HEK293 (cell line): ENCODE measurements around the gene LDLRAD4.

Experiments used
- CTCF ChIA-PET: fragments of 350-600 bp; formaldehyde crosslinking; extraction: SDS; loops from one replicate; lab custom pipeline; 2021; ENCODE audit warnings: antibody characterized with exemption; lab: Yijun Ruan, JAX
- POLR2A ChIA-PET: fragments of 300-600 bp; formaldehyde crosslinking; extraction: SDS; loops from one replicate; lab custom pipeline; 2020; ENCODE audit warnings: antibody characterized with exemption, inconsistent platforms; lab: Yijun Ruan, JAX
- H3K27ac ChIP-seq: fragments of 200-500 bp; sonication (Bioruptor generic); 2 replicates; pipeline ENCODE4 v1.5.1; 2014; ENCODE audit warnings: low read depth, low read length, control low read depth, inconsistent platforms; ENCODE audit errors: extremely low read depth
- H3K36me3 ChIP-seq, 2 experiments: fragments of 200-500 bp in 1 of 2; sonication (Bioruptor generic) in 1 of 2; 1 replicate in 1 of 2; 2 replicates in 1 of 2; pipeline ENCODE4 v1.5.1; 2014 to 2017; ENCODE audit warnings: inconsistent platforms in 2 of 2, low read length in 2 of 2; ENCODE audit not compliant: control insufficient read depth in 2 of 2, insufficient read depth in 1 of 2
- H3K4me1 ChIP-seq: fragments of 200-500 bp; sonication (Bioruptor generic); 2 replicates; pipeline ENCODE4 v1.5.1; 2014; ENCODE audit warnings: mild to moderate bottlenecking, low read length, inconsistent platforms; ENCODE audit not compliant: control insufficient read depth, insufficient read depth
- H3K4me3 ChIP-seq: 2 replicates; pipeline ENCODE4 v1.5.1; 2011; ENCODE audit warnings: low read depth, mild to moderate bottlenecking, control low read depth, low read length, moderate library complexity
- H3K9me3 ChIP-seq: fragments of 200-500 bp; sonication (Bioruptor generic); 2 replicates; pipeline ENCODE4 v1.5.1; 2014; ENCODE audit warnings: low read depth, low read length, inconsistent platforms; ENCODE audit not compliant: control insufficient read depth, insufficient read depth
- BCL11A ChIP-seq: fragments of 450-650 bp; formaldehyde crosslinking; IDR thresholded peaks from 2 replicates; pipeline ENCODE4 v1.5.1; 2016; ENCODE audit warnings: low read depth, missing biosample characterization, missing genetic modification characterization
- GLIS1 ChIP-seq: fragments of 450-650 bp; formaldehyde crosslinking; IDR thresholded peaks from 2 replicates; pipeline ENCODE4 v1.5.1; 2016; ENCODE audit warnings: missing biosample characterization, missing genetic modification characterization
- KLF1 ChIP-seq: fragments of 450-650 bp; formaldehyde crosslinking; IDR thresholded peaks from 2 replicates; pipeline ENCODE4 v1.5.1; 2016; ENCODE audit warnings: missing biosample characterization, missing genetic modification characterization
- OVOL3 ChIP-seq: fragments of 450-650 bp; formaldehyde crosslinking; IDR thresholded peaks from 2 replicates; pipeline ENCODE4 v1.5.1; 2016; ENCODE audit warnings: missing biosample characterization, missing genetic modification characterization
- SCRT2 ChIP-seq: fragments of 450-650 bp; formaldehyde crosslinking; IDR thresholded peaks from 2 replicates; pipeline ENCODE4 v1.5.1; 2016; ENCODE audit warnings: missing biosample characterization, missing genetic modification characterization
- SP7 ChIP-seq: fragments of 450-650 bp; formaldehyde crosslinking; IDR thresholded peaks from 2 replicates; pipeline ENCODE4 v1.5.1; 2016; ENCODE audit warnings: missing biosample characterization, missing genetic modification characterization
- ZBTB7A ChIP-seq: fragments of 450-650 bp; formaldehyde crosslinking; IDR thresholded peaks from 2 replicates; pipeline ENCODE4 v1.5.1; 2016; ENCODE audit warnings: low read depth, missing biosample characterization, missing genetic modification characterization
- ZNF610 ChIP-seq: fragments of 450-650 bp; formaldehyde crosslinking; IDR thresholded peaks from 2 replicates; pipeline ENCODE4 v1.5.1; 2016; ENCODE audit warnings: missing biosample characterization, missing genetic modification characterization, borderline replicate concordance
- ZNF776 ChIP-seq: fragments of 450-650 bp; formaldehyde crosslinking; IDR thresholded peaks from 2 replicates; pipeline ENCODE4 v1.5.0; 2017; ENCODE audit warnings: missing biosample characterization, missing genetic modification characterization, borderline replicate concordance
- TF ChIP-seq, protein P1 (sequence below): fragments of 450-650 bp; formaldehyde crosslinking; IDR thresholded peaks from 2 replicates; pipeline ENCODE4 v1.5.1; 2016; ENCODE audit warnings: missing biosample characterization, missing genetic modification characterization
- TF ChIP-seq, protein P2 (sequence below): fragments of 450-650 bp; formaldehyde crosslinking; IDR thresholded peaks from 2 replicates; pipeline ENCODE4 v1.5.1; 2016; ENCODE audit warnings: missing biosample characterization, missing genetic modification characterization
- TF ChIP-seq, protein P3 (sequence below): fragments of 450-650 bp; formaldehyde crosslinking; optimal IDR thresholded peaks from 2 replicates; pipeline ENCODE3; 2016; ENCODE audit warnings: missing biosample characterization, mild to moderate bottlenecking, missing genetic modification characterization
- TF ChIP-seq, protein P4 (sequence below): fragments of 450-650 bp; IDR thresholded peaks from 2 replicates; pipeline ENCODE4 v1.5.1; 2018; ENCODE audit warnings: missing biosample characterization, missing genetic modification characterization
- TF ChIP-seq, protein P5 (sequence below): fragments of 450-650 bp; formaldehyde crosslinking; IDR thresholded peaks from 2 replicates; pipeline ENCODE4 v1.5.1; 2017; ENCODE audit warnings: missing biosample characterization, mild to moderate bottlenecking, missing genetic modification characterization, moderate library complexity
- TF ChIP-seq, protein P6 (sequence below): fragments of 450-650 bp; formaldehyde crosslinking; conservative IDR thresholded peaks from 2 replicates; pipeline ENCODE4 v1.5.1; 2016; ENCODE audit warnings: low read depth, missing biosample characterization, missing genetic modification characterization

LDLRAD4 gene

DNA sequence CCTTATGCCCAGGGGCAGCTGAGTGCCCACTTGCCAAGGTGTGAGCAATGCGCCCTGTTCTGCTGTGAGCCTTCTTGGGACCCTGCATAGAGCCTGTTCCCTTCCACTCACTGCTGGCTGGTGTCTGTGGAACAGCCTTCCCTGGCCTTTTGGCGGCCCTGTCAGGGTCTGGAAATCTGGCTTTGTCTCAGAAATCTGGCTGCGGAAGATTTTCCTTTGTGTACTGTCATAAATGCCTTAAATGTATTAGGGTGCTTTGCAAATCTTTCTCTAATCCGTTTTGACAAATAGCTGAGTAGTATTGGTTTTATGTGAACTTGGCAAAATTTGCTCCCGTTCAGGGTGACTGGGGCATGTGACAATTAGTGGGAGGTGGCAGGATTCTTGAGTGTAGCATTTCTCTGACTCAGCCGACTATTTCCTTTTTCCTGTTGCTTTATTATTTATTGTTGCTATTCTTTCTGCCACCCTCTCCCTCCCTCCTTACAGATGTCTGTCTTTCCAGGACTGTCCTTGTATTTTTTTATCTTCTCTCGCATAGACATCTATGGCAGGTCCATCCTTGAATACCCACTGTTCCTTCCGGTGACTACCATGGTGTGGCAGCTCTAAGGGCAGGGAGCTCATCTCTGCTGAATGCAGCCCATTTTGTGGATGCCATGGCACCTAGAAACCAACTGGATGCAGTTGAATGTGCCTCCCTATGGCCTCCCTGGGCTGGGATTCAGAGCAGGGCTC, 41.8 kb downstream of the LDLRAD4 start:
- H3K27ac ChIP-seq = no peak overlapping the region
- no peak for TF ChIP-seq SP7
- TF ChIP-seq SCRT2 (tag by site-specific recombination) = peak; percentile 39; the same call in 1 of the 2 replicates
- H3K36me3 ChIP-seq = no peaks in the 10 kb centered on the region
- ChIA-PET POLR2A (no interaction called here), CTCF (interaction anchor here (0.7 to 0.9 kb wide), 2 partner anchors 41 to 44 kb away, joined by 3 read pairs; no protein-coding TSS in a partner anchor)
- no peak overlapping the region for H3K4me3 ChIP-seq
- H3K9me3 ChIP-seq = no peaks in the 10 kb centered on the region
- no peaks in the 10 kb centered on the region for H3K4me1 ChIP-seq

DNA sequence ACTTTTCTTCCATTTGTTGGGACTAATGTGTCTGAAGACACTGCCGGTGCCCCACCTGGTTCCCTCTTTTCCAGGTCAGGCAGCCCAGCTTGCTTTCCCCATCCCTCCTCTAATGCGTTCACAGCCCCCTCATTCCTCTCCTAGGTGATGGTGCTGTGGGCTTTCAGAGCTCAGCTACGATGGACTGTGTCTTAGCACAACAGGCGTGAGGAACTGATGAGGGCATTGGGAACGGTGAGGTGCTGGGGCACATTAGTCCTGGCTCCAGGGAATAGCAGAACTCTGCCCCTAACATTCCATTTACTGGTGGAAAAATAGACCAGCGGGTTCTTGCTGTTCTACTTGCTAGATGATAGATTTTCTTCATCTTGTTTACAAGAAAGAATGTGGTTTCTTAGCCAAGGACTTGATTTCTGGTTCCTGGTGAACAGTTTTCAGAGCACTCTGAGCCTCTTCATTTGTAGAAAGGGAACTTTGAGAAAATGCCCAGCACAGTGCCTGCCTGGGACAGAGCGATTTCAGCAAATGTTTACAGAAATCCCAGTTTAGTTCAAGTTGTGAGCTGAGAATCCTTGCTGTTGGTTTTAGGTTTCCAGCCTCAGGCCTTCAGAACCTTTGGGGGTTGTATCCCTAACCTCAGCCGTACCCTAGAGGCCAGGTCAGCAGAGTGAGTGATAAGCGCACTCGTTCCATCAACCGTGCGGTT, 42.5 kb downstream of the LDLRAD4 start:
- H3K36me3 ChIP-seq = no peaks in the 10 kb centered on the region
- TF ChIP-seq, protein P1, sequence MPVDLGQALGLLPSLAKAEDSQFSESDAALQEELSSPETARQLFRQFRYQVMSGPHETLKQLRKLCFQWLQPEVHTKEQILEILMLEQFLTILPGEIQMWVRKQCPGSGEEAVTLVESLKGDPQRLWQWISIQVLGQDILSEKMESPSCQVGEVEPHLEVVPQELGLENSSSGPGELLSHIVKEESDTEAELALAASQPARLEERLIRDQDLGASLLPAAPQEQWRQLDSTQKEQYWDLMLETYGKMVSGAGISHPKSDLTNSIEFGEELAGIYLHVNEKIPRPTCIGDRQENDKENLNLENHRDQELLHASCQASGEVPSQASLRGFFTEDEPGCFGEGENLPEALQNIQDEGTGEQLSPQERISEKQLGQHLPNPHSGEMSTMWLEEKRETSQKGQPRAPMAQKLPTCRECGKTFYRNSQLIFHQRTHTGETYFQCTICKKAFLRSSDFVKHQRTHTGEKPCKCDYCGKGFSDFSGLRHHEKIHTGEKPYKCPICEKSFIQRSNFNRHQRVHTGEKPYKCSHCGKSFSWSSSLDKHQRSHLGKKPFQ (tag by site-specific recombination) = no peak
- TF ChIP-seq ZNF610 (tag by site-specific recombination) = no peak
- no peak for TF ChIP-seq OVOL3 (tag by site-specific recombination)
- no peak for TF ChIP-seq ZBTB7A (tag by site-specific recombination)
- TF ChIP-seq, protein P2, sequence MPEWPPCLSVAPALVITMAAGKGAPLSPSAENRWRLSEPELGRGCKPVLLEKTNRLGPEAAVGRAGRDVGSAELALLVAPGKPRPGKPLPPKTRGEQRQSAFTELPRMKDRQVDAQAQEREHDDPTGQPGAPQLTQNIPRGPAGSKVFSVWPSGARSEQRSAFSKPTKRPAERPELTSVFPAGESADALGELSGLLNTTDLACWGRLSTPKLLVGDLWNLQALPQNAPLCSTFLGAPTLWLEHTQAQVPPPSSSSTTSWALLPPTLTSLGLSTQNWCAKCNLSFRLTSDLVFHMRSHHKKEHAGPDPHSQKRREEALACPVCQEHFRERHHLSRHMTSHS (tag by site-specific recombination) = no peak
- TF ChIP-seq, protein P3, sequence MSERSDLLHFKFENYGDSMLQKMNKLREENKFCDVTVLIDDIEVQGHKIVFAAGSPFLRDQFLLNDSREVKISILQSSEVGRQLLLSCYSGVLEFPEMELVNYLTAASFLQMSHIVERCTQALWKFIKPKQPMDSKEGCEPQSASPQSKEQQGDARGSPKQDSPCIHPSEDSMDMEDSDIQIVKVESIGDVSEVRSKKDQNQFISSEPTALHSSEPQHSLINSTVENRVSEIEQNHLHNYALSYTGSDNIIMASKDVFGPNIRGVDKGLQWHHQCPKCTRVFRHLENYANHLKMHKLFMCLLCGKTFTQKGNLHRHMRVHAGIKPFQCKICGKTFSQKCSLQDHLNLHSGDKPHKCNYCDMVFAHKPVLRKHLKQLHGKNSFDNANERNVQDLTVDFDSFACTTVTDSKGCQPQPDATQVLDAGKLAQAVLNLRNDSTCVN (tag by site-specific recombination) = no peak
- no peak for TF ChIP-seq GLIS1 (tag by site-specific recombination)
- TF ChIP-seq KLF1 (tag by site-specific recombination) = no peak
- TF ChIP-seq, protein P4, sequence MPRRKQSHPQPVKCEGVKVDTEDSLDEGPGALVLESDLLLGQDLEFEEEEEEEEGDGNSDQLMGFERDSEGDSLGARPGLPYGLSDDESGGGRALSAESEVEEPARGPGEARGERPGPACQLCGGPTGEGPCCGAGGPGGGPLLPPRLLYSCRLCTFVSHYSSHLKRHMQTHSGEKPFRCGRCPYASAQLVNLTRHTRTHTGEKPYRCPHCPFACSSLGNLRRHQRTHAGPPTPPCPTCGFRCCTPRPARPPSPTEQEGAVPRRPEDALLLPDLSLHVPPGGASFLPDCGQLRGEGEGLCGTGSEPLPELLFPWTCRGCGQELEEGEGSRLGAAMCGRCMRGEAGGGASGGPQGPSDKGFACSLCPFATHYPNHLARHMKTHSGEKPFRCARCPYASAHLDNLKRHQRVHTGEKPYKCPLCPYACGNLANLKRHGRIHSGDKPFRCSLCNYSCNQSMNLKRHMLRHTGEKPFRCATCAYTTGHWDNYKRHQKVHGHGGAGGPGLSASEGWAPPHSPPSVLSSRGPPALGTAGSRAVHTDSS (tag by site-specific recombination) = no peak
- no peak for TF ChIP-seq ZNF776 (tag by site-specific recombination)
- no peak for TF ChIP-seq BCL11A
- TF ChIP-seq, all 188 proteins: peak for 0
- Histone ChIP-seq H3K4me3 (no peak overlapping the region), H3K27ac (no peak overlapping the region), H3K4me1 (no peaks in the 10 kb centered on the region), H3K9me3 (no peaks in the 10 kb centered on the region)
- ChIA-PET CTCF (interaction anchor here (0.7 to 0.9 kb wide), 2 partner anchors 42 to 45 kb away, joined by 3 read pairs; no protein-coding TSS in a partner anchor), POLR2A (no interaction called here)

DNA sequence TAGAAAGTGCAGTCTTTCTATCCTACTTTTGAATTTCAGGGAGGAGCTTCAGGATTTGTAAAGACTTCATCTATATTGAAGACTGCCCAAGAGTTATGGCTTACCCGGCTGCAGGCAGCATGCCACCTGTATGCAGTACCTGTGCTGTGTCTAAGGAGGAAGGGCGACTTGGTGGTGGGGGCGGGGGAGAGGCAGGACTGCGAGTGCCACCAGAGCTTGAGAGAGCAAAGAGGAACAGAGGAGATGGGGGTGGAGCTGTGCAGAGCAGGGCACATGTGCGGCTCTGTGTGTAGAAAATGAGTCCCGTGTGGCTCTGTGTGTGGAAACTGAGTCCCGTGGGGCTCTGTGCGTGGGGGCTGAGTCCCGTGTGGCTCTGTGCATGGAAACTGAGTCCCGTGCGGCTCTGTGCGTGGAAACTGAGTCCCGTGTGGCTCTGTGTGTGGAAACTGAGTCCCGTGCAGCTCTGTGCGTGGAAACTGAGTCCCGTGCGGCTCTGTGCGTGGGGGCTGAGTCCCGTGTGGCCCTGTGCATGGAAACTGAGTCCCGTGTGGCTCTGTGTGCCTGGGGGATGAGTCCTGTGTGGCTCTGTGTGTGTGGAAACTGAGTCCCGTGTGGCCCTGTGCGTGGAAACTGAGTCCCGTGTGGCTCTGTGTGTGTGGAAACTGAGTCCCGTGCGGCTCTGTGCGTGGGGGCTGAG, 43.2 kb downstream of the LDLRAD4 start:
- Histone ChIP-seq H3K36me3 (no peaks in the 10 kb centered on the region), H3K4me3 (no peak overlapping the region), H3K4me1 (no peaks in the 10 kb centered on the region), H3K9me3 (no peaks in the 10 kb centered on the region), H3K27ac (no peak overlapping the region)
- CTCF ChIA-PET = no interaction called here
- POLR2A ChIA-PET = no interaction called here
- TF ChIP-seq, protein P5, sequence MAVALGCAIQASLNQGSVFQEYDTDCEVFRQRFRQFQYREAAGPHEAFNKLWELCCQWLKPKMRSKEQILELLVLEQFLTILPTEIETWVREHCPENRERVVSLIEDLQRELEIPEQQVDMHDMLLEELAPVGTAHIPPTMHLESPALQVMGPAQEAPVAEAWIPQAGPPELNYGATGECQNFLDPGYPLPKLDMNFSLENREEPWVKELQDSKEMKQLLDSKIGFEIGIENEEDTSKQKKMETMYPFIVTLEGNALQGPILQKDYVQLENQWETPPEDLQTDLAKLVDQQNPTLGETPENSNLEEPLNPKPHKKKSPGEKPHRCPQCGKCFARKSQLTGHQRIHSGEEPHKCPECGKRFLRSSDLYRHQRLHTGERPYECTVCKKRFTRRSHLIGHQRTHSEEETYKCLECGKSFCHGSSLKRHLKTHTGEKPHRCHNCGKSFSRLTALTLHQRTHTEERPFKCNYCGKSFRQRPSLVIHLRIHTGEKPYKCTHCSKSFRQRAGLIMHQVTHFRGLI (tag by site-specific recombination) = no peak
- TF ChIP-seq, protein P6, sequence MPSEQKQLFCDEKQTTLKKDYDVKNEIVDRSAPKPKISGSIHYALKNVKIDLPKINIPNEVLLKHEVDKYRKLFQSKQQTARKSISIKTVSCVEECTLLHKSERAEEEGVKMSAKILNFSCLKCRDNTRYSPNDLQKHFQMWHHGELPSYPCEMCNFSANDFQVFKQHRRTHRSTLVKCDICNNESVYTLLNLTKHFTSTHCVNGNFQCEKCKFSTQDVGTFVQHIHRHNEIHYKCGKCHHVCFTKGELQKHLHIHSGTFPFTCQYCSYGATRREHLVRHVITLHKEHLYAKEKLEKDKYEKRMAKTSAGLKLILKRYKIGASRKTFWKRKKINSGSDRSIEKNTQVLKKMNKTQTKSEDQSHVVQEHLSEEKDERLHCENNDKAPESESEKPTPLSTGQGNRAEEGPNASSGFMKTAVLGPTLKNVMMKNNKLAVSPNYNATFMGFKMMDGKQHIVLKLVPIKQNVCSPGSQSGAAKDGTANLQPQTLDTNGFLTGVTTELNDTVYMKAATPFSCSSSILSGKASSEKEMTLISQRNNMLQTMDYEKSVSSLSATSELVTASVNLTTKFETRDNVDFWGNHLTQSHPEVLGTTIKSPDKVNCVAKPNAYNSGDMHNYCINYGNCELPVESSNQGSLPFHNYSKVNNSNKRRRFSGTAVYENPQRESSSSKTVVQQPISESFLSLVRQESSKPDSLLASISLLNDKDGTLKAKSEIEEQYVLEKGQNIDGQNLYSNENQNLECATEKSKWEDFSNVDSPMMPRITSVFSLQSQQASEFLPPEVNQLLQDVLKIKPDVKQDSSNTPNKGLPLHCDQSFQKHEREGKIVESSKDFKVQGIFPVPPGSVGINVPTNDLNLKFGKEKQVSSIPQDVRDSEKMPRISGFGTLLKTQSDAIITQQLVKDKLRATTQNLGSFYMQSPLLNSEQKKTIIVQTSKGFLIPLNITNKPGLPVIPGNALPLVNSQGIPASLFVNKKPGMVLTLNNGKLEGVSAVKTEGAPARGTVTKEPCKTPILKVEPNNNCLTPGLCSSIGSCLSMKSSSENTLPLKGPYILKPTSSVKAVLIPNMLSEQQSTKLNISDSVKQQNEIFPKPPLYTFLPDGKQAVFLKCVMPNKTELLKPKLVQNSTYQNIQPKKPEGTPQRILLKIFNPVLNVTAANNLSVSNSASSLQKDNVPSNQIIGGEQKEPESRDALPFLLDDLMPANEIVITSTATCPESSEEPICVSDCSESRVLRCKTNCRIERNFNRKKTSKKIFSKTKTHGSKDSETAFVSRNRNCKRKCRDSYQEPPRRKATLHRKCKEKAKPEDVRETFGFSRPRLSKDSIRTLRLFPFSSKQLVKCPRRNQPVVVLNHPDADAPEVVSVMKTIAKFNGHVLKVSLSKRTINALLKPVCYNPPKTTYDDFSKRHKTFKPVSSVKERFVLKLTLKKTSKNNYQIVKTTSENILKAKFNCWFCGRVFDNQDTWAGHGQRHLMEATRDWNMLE (tag by site-specific recombination) = no peak
- TF ChIP-seq GLIS1 (tag by site-specific recombination) = no peak
- no peak for TF ChIP-seq BCL11A
- TF ChIP-seq ZNF776 (tag by site-specific recombination) = no peak
